Keratinocyte (primary cell): Measurements from ENCODE around the gene TPO.

Experiments used
- EZH2 ChIP-seq: IDR thresholded peaks from one replicate; pipeline ENCODE4 v1.6.1; 2012; ENCODE audit warnings: inconsistent platforms, mild to moderate bottlenecking, low read length, moderate library complexity
- TF ChIP-seq, protein P1 (sequence below), 3 experiments: IDR thresholded peaks in 1 of 3; conservative IDR thresholded peaks in 1 of 3; optimal IDR thresholded peaks in 1 of 3; 2 replicates in 2 of 3; 3 replicates in 1 of 3; pipeline versions ENCODE3 to v1.5.1; 2011; ENCODE audit warnings: low read length in 3 of 3, mild to moderate bottlenecking in 3 of 3, moderate library complexity in 2 of 3, control low read depth in 1 of 3, inconsistent platforms in 1 of 3; ENCODE audit not compliant: insufficient read depth in 2 of 3; ENCODE audit errors: extremely low read depth in 1 of 3

DNA sequence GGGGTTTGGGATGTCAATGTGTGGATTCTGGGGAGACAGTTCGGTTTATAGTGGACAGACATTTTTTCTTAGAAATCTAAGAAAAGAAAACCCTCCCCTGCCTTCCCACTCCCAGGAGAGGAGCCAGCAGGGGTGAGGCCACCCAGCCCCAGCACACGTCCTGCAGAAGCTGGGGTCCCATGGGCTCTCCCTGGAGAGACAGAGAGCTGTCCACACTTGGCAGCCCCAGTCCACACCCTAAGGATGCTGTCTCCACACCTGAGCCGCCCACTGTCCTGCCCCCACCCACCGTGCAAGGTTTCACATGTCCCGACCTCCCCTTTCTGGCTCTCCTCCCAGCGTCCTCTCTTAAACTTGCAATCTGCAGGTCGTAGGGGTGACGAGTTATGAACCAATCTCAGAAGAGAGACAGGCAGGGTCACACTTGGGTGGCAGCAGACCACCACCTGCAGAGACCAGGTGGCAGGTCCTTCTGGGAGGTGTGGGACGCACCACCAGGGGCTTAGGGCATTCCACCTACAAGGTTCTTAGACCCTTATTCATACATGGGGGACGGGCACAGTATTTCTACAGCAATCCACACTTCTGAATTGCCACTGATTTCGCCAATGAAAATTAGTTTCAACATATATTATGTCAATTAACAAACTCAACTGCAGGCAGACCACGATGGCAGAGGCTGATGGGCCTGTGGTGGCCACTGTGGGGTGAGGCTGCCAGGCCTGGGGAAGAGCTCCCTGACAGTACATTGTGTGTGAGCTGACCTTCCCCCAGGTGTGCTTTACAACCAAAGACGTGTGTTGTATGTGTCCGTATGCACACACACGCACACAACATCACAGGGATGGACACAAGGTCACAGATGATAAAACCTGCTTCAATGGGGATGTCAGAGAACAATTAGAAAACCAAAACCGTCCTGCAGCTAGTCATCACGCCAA lies 158.5 kb downstream of the TPO start:
- TF ChIP-seq EZH2, result no peak
- TF ChIP-seq, protein P1, sequence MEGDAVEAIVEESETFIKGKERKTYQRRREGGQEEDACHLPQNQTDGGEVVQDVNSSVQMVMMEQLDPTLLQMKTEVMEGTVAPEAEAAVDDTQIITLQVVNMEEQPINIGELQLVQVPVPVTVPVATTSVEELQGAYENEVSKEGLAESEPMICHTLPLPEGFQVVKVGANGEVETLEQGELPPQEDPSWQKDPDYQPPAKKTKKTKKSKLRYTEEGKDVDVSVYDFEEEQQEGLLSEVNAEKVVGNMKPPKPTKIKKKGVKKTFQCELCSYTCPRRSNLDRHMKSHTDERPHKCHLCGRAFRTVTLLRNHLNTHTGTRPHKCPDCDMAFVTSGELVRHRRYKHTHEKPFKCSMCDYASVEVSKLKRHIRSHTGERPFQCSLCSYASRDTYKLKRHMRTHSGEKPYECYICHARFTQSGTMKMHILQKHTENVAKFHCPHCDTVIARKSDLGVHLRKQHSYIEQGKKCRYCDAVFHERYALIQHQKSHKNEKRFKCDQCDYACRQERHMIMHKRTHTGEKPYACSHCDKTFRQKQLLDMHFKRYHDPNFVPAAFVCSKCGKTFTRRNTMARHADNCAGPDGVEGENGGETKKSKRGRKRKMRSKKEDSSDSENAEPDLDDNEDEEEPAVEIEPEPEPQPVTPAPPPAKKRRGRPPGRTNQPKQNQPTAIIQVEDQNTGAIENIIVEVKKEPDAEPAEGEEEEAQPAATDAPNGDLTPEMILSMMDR (optimal IDR thresholded peaks at IDR 0.05 in 1 of 3, IDR thresholded peaks at IDR 0.05 in 1 of 3, conservative IDR thresholded peaks at IDR 0.05 in 1 of 3; ENCODE audit: extremely low read depth in 1 of 3, insufficient read depth in 2 of 3, low read length in 3 of 3), result no peak
